KOPT-K1 (cell line): ENCODE data around the gene DBT.
"Not testable (repeated sequence)": the region's sequence is repeated elsewhere in the genome, so short reads cannot be mapped to it uniquely, and the experiment has no call there.

Experiments used
- H3K27ac ChIP-seq: fragments of 200-600 bp; sonication (generic); 2 replicates; pipeline ENCODE4 v1.5.1; 2016; ENCODE audit warnings: antibody characterized with exemption, mild to moderate bottlenecking, low read depth, low read length; ENCODE audit not compliant: poor library complexity, severe bottlenecking
- H3K36me3 ChIP-seq: fragments of 200-600 bp; sonication (generic); 2 replicates; pipeline ENCODE4 v1.5.1; 2017; ENCODE audit warnings: antibody characterized with exemption, mild to moderate bottlenecking, low read length, moderate library complexity; ENCODE audit not compliant: insufficient read depth
- H3K9me3 ChIP-seq: fragments of 200-600 bp; sonication (generic); 2 replicates; pipeline ENCODE4 v1.5.1; 2017; ENCODE audit warnings: antibody characterized with exemption, low read length, mild to moderate bottlenecking; ENCODE audit not compliant: insufficient read depth, poor library complexity, severe bottlenecking

DBT gene

DNA sequence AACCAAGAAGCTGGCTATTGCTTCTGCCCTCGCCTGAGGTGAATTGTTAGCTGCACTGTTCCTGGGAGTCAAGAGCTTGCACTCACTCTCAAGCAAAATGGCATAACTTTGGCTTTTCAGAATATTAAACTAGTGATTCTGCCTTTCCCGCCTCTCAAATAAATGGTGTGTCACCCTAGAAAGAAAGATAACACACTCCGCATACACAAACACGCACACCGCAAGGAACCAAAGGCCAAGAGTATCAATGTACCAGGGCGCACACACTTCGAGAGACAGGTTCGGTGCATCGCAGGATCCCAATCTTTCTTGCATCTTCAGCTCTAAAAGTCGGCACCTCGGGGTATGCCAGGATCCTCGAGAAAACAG, 15.9 kb upstream of the DBT start:
- Histone ChIP-seq H3K27ac (peak overlapping the region; percentile 92), H3K36me3 (peaks cover 32% of the 10 kb centered on the region), H3K9me3 (no peaks in the 10 kb centered on the region)

DNA sequence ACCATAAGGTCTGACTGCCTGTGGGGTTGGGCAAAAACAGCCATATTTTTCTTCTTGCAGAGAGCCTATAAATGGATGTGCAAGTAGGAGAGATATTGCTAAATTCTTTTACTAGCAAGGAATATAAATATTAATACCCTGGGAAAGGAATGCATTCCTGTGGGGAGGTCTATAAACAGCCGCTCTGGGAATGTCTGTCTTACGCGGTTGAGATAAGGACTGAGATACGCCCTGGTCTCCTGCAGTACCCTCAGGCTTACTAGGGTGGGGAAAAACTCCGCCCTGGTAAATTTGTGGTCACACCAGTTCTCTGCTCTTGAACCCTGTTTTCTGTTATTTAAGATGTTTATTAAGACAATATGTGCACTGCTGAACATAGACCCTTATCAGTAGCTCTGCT, 14.4 kb upstream of the DBT start:
- H3K36me3 ChIP-seq: peaks cover 19% of the 10 kb centered on the region
- not testable (repeated sequence) for H3K27ac ChIP-seq, H3K9me3 ChIP-seq

- Histone ChIP-seq H3K36me3 (no peaks in the 10 kb centered on the region), H3K27ac (no peak overlapping the region)
Measured at GRCh38 chr1:100261686-100262085, 12.1 kb upstream of the DBT start.

DNA sequence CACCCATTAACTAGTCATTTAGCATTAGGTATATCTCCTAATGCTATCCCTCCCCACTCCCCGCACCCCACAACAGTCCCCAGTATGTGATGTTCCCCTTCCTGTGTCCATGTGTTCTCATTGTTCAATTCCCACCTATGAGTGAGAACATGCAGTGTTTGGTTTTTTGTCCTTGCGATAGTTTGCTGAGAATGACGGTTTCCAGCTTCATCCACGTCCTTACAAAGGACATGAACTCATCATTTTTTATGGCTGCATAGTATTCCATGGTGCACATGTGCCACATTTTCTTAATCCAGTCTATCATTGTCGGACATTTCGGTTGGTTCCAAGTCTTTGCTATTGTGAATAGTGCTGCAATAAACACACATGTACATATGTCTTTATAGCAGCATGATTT, 8.8 kb upstream of the DBT start:
- H3K36me3 ChIP-seq, H3K9me3 ChIP-seq, H3K27ac ChIP-seq: not testable (repeated sequence)

More at GRCh38 chr1:100261686-100262085, 12.1 kb upstream of the DBT start:
- no peaks in the 10 kb centered on the region for H3K9me3 ChIP-seq

GRCh38 chr1:100256273-100256672, 6.6 kb upstream of the DBT start:
- not testable (repeated sequence) for H3K9me3 ChIP-seq, H3K27ac ChIP-seq, H3K36me3 ChIP-seq

DNA sequence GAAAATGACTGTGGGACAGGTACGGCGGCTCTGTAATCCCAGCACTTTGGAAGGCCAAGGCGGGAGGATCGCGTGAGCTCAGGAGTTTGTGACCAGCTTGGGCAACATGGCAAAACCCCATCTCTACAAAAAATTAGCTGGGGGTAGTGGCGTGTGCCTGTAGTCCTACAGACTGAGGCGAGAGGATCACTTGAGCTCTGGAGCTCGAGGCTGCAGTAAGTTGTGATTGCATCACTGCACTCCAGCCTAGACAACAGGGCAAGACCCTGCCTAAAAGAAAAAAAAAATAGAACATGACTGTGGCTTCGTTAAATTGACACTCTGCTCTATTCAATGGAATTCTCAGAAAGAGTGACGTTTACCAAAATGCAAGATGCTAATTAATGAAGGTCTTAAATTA, 3.9 kb upstream of the DBT start:
- H3K36me3 ChIP-seq: no peaks in the 10 kb centered on the region
- H3K27ac ChIP-seq: no peak overlapping the region
- no peaks in the 10 kb centered on the region for H3K9me3 ChIP-seq

GRCh38 chr1:100252901-100253300, 3.3 kb upstream of the DBT start:
- no peak overlapping the region for H3K27ac ChIP-seq
- no peaks in the 10 kb centered on the region for H3K9me3 ChIP-seq
- H3K36me3 ChIP-seq: no peaks in the 10 kb centered on the region

- no peak overlapping the region for H3K27ac ChIP-seq
- H3K36me3 ChIP-seq: no peaks in the 10 kb centered on the region
- no peaks in the 10 kb centered on the region for H3K9me3 ChIP-seq
Measured at GRCh38 chr1:100250807-100251206, 1.2 kb upstream of the DBT start.

GRCh38 chr1:100250264-100250663, 630 bp upstream of the DBT start:
- no peaks in the 10 kb centered on the region for H3K9me3 ChIP-seq
- peak overlapping the region; percentile 75 for H3K27ac ChIP-seq
- no peaks in the 10 kb centered on the region for H3K36me3 ChIP-seq

DNA sequence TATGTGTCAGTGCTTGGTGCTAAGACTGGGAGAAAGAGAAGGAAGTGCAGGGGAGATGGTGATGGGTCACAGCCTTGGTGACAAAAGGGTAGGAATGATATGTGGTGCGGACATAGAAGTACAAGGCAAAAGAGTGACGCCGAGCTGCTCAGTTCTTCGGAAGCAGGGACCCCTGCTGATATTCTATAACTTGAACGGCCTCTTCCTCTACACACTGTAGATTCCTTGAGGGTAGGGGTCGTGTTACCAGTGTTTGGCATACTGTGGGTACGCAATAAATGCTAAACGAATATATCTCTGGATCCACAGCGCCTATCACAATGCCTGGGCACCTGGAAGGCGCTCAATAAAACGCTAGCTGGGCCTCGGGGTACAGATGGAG, 488 bp downstream of the DBT start:
- Histone ChIP-seq H3K9me3 (no peaks in the 10 kb centered on the region), H3K36me3 (no peaks in the 10 kb centered on the region), H3K27ac (peak overlapping the region; percentile 75)

- Histone ChIP-seq H3K36me3 (no peaks in the 10 kb centered on the region), H3K9me3 (no peaks in the 10 kb centered on the region), H3K27ac (no peak overlapping the region)
Measured at GRCh38 chr1:100246738-100247137, 2.9 kb downstream of the DBT start.

DNA sequence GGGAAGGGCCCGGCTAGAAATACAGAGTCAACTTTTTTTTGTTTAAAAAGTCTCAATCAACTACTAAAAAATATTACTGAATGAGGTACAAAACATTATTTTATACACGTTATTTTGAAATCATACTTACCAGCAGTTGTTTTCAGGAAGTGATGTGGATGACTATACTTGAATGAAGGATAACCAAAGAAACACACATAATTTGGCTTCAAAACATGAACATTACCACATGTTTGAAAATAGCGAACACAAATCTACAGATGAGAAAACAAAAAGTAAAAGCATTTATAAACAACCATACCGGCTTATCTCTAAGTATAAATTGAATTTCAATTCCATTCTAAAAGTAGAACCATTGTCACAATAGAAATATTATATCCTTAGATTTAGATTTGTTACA, 9.0 kb downstream of the DBT start:
- Histone ChIP-seq H3K9me3 (no peaks in the 10 kb centered on the region), H3K36me3 (peaks cover 42% of the 10 kb centered on the region), H3K27ac (no peak overlapping the region)

DNA sequence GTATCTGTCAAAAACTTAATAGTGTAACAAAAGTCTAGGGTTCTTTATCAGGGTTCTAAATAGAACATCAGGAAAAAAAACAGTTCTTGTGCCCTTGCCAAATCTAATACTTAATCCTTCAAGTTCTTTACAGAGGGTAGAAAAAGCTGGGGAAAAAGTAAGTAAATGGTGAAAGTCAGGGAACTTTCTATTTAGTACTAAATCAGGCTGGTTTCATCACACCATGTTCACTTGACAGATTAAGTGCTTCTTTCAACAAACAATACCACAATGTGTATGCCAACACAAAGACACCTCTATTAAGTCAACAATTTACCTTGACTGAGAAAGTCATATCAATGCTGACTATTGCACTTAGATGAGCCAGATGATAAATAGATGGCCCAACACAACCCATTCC, 9.7 kb downstream of the DBT start:
- Histone ChIP-seq H3K9me3 (no peaks in the 10 kb centered on the region), H3K36me3 (peaks cover 46% of the 10 kb centered on the region), H3K27ac (no peak overlapping the region)

GRCh38 chr1:100237091-100237490, 12.5 kb downstream of the DBT start:
- no peak overlapping the region for H3K27ac ChIP-seq
- peaks cover 75% of the 10 kb centered on the region for H3K36me3 ChIP-seq
- no peaks in the 10 kb centered on the region for H3K9me3 ChIP-seq

GRCh38 chr1:100234432-100234831, 15.2 kb downstream of the DBT start:
- no peaks in the 10 kb centered on the region for H3K9me3 ChIP-seq
- peaks cover 89% of the 10 kb centered on the region for H3K36me3 ChIP-seq
- H3K27ac ChIP-seq: no peak overlapping the region

DNA sequence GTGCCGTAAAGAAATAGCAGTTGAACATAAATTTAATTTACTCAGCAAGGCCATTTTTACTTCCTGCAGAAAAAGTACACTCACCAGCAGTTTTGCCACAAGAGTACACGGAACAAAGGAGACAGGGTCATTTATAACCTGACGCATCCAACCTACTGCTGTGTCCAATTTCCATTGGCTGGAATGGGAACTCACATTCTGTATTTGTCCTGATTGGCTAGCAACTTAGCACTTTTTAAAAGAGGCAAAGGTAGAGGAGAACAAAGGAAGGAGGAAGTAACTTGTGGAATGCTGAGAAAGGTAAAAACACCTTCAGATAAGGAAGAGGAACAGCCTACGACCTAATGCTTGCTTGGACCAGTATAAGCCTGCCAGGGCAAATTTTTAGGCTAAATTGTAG, 16.1 kb downstream of the DBT start:
- peaks cover 87% of the 10 kb centered on the region for H3K36me3 ChIP-seq
- not testable (repeated sequence) for H3K27ac ChIP-seq, H3K9me3 ChIP-seq

DNA sequence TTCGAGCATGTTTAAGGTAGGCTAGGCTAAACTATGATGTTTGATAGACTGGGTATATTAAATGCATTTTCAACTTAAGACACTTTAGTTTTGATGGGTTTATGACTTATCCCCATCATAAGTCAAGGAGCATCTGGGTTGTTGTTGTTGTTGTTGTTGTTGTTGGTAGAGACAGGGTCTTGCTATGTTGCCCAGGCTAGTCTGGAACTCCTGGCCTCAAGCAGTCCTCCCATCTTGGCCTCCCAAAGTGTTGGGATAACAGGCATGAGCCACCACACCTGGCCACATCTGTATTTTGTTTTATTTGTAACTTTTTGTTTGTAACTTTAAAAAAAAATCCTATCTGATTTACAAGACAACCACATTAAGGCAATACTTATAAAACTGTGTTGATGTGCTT, 17.5 kb downstream of the DBT start:
- H3K27ac ChIP-seq: no peak overlapping the region
- no peaks in the 10 kb centered on the region for H3K9me3 ChIP-seq
- peaks cover 82% of the 10 kb centered on the region for H3K36me3 ChIP-seq
